ENCODE results near the gene TM4SF1. TPM values are rescaled to one million over a fixed set of nuclear protein-coding genes. Genes with fewer than 3 reads are reported as not detected.

TM4SF1 gene, protein sequence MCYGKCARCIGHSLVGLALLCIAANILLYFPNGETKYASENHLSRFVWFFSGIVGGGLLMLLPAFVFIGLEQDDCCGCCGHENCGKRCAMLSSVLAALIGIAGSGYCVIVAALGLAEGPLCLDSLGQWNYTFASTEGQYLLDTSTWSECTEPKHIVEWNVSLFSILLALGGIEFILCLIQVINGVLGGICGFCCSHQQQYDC
- total RNA-seq, result 100 to 1,000 TPM; 213 TPM
- 100 to 1,000 TPM; 117 to 477 TPM for polyA plus RNA-seq
- long read RNA-seq, donor 1, transcript TM4SF1-204 (4 exons, 976 nt), result minor isoform, 34 of 1,462 reads
- long read RNA-seq, donor 1, transcript TM4SF1-201 (5 exons, 1,771 nt), result major isoform, 1,408 of 1,462 reads
- long read RNA-seq, donor 1, partial matches to known transcripts, result 7 of 1,462 reads
- long read RNA-seq, donor 1, other reads (novel, unspliced or antisense), result 13 of 1,462 reads
- long read RNA-seq, donor 2, transcript TM4SF1-204 (4 exons, 976 nt), result minor isoform, 5 of 147 reads
- long read RNA-seq, donor 2, transcript TM4SF1-201 (5 exons, 1,771 nt), result major isoform, 133 of 147 reads
- long read RNA-seq, donor 2, partial matches to known transcripts, result 6 of 147 reads
- long read RNA-seq, donor 2, other reads (novel, unspliced or antisense), result 3 of 147 reads

- WGBS, 2 donors, result 7 to 8% methylated on average over 15 of the region's 15 CpGs
- H3K9me3 ChIP-seq (ENCODE audit: control insufficient read depth, low read length), result no peaks in the 10 kb centered on the region
- H3K4me3 ChIP-seq (ENCODE audit: low read length in 2 of 2), result peak within 1 kb of the TSS; percentile 83 to 99
- H3K27me3 ChIP-seq (ENCODE audit: control insufficient read depth in 1 of 2, insufficient read depth in 2 of 2, low read length in 1 of 2), result no peaks in the 10 kb centered on the region
- ATAC-seq (ENCODE audit: low FRiP score) (peak; percentile 83), DNase-seq (peak; percentile 84 to 85)
- peaks cover 5 to 6% of the 10 kb centered on the region in 2 donors for H3K4me1 ChIP-seq (ENCODE audit: control insufficient read depth in 1 of 2, insufficient read depth in 2 of 2, low read length in 2 of 2)
- no peaks in the 10 kb centered on the region for H3K36me3 ChIP-seq (ENCODE audit: control insufficient read depth in 1 of 2, insufficient read depth in 2 of 2, low read length in 1 of 2)
- intact Hi-C loops (cut with DNase I), result loop anchor here in 1 of 2 donors (1.0 to 5.0 kb wide), 2 partner anchors 24 to 35 kb away; no protein-coding TSS in a partner anchor
- H3K27ac ChIP-seq (ENCODE audit: low read depth in 1 of 2, low read length in 2 of 2), result peak within 1 kb of the TSS; percentile 82 to 98
These were observed at the start of gene TM4SF1 for GRCh38 chr3:149377408-149378364. TM4SF1 (minus strand) TSS chr3:149377649; CDS start chr3:149377547, 102 bp downstream.

DNA sequence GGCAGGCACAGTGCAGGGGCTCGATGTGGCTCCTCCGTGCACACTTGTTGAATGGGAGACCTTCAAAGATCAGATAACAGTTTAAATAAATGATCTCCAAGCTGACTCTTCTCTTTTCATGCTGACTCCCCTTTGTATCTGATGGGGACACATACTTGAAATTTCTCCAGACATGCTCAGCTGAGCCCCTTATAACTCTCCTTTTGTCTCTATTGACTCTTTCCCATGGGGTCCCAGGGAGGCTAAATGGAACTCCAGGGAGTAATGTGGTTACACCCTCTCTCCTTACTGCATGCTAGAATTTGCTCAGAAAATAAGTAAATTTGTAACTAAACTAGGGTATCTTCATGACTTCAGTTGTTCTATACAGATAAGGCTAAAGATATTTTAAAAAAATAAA, 48.9 kb upstream of the TM4SF1 start:
- Histone ChIP-seq H3K36me3 (ENCODE audit: control insufficient read depth in 1 of 2, insufficient read depth in 2 of 2, low read length in 1 of 2) (no peaks in the 10 kb centered on the region), H3K9me3 (ENCODE audit: control insufficient read depth, low read length) (no peaks in the 10 kb centered on the region), H3K4me3 (ENCODE audit: low read length in 2 of 2) (no peak overlapping the region), H3K27me3 (ENCODE audit: control insufficient read depth in 1 of 2, insufficient read depth in 2 of 2, low read length in 1 of 2) (no peaks in the 10 kb centered on the region), H3K4me1 (ENCODE audit: control insufficient read depth in 1 of 2, insufficient read depth in 2 of 2, low read length in 2 of 2) (no peaks in the 10 kb centered on the region), H3K27ac (ENCODE audit: low read depth in 1 of 2, low read length in 2 of 2) (no peak overlapping the region)
- ATAC-seq (ENCODE audit: low FRiP score) (no peak), DNase-seq (no peak)
- intact Hi-C loops (cut with DNase I), result no loop called here
- 27 to 36% methylated on average over 2 of the region's 2 CpGs for WGBS, 2 donors

- ATAC-seq (ENCODE audit: low FRiP score) (no peak), DNase-seq (no peak)
- no peaks in the 10 kb centered on the region for H3K27me3 ChIP-seq (ENCODE audit: control insufficient read depth in 1 of 2, insufficient read depth in 2 of 2, low read length in 1 of 2)
- H3K4me1 ChIP-seq (ENCODE audit: control insufficient read depth in 1 of 2, insufficient read depth in 2 of 2, low read length in 2 of 2), result no peaks in the 10 kb centered on the region
- H3K9me3 ChIP-seq (ENCODE audit: control insufficient read depth, low read length), result no peaks in the 10 kb centered on the region
- no peak overlapping the region for H3K27ac ChIP-seq (ENCODE audit: low read depth in 1 of 2, low read length in 2 of 2)
- WGBS, 2 donors, result 57 to 71% methylated on average over 2 of the region's 2 CpGs
- H3K4me3 ChIP-seq (ENCODE audit: low read length in 2 of 2), result no peak overlapping the region
- intact Hi-C loops (cut with DNase I), result no loop called here
- H3K36me3 ChIP-seq (ENCODE audit: control insufficient read depth in 1 of 2, insufficient read depth in 2 of 2, low read length in 1 of 2), result no peaks in the 10 kb centered on the region
These were observed 47.5 kb upstream of the TM4SF1 start for GRCh38 chr3:149424918-149425317.

- ATAC-seq (ENCODE audit: low FRiP score), result no peak
- Histone ChIP-seq H3K27ac (ENCODE audit: low read depth in 1 of 2, low read length in 2 of 2) (no peak overlapping the region), H3K36me3 (ENCODE audit: control insufficient read depth in 1 of 2, insufficient read depth in 2 of 2, low read length in 1 of 2) (no peaks in the 10 kb centered on the region), H3K27me3 (ENCODE audit: control insufficient read depth in 1 of 2, insufficient read depth in 2 of 2, low read length in 1 of 2) (no peaks in the 10 kb centered on the region), H3K4me1 (ENCODE audit: control insufficient read depth in 1 of 2, insufficient read depth in 2 of 2, low read length in 2 of 2) (no peaks in the 10 kb centered on the region), H3K9me3 (ENCODE audit: control insufficient read depth, low read length) (no peaks in the 10 kb centered on the region), H3K4me3 (ENCODE audit: low read length in 2 of 2) (no peak overlapping the region)
- WGBS, 2 donors, result 98% methylated on average over 2 of the region's 2 CpGs
- no peak for DNase-seq
- intact Hi-C loops (cut with DNase I), result no loop called here
These were observed 44.3 kb upstream of the TM4SF1 start for GRCh38 chr3:149421764-149422163.

DNA sequence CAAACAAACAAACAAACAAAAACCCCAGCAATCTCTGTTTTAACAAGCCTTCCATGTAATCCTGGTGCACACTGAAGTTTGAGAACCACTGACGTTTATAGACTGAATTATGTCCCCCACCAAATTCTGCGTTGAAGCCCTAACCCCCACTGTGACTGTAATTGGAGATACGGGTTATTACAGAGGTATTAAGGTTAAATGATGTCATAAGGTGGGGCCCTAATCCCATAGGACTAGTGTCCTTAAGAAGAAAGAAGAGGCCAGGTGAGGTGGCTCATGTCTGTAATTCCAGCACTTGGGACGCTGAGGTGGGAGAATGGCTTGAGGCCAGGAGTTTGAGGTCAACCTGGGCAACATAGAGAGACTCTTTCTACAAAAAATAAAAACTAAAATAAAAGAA, 42.4 kb upstream of the TM4SF1 start:
- 91 to 93% methylated on average over 4 of the region's 4 CpGs for WGBS, 2 donors
- intact Hi-C loops (cut with DNase I), result no loop called here
- Histone ChIP-seq H3K4me3 (ENCODE audit: low read length in 2 of 2) (no peak overlapping the region), H3K4me1 (ENCODE audit: control insufficient read depth in 1 of 2, insufficient read depth in 2 of 2, low read length in 2 of 2) (no peaks in the 10 kb centered on the region), H3K36me3 (ENCODE audit: control insufficient read depth in 1 of 2, insufficient read depth in 2 of 2, low read length in 1 of 2) (no peaks in the 10 kb centered on the region), H3K27me3 (ENCODE audit: control insufficient read depth in 1 of 2, insufficient read depth in 2 of 2, low read length in 1 of 2) (no peaks in the 10 kb centered on the region), H3K9me3 (ENCODE audit: control insufficient read depth, low read length) (no peaks in the 10 kb centered on the region), H3K27ac (ENCODE audit: low read depth in 1 of 2, low read length in 2 of 2) (no peak overlapping the region)
- ATAC-seq (ENCODE audit: low FRiP score) (no peak), DNase-seq (no peak)

- Histone ChIP-seq H3K4me3 (ENCODE audit: low read length in 2 of 2) (no peak overlapping the region), H3K27ac (ENCODE audit: low read depth in 1 of 2, low read length in 2 of 2) (no peak overlapping the region), H3K9me3 (ENCODE audit: control insufficient read depth, low read length) (no peaks in the 10 kb centered on the region), H3K36me3 (ENCODE audit: control insufficient read depth in 1 of 2, insufficient read depth in 2 of 2, low read length in 1 of 2) (no peaks in the 10 kb centered on the region), H3K4me1 (ENCODE audit: control insufficient read depth in 1 of 2, insufficient read depth in 2 of 2, low read length in 2 of 2) (peaks cover 0 to 3% of the 10 kb centered on the region in 2 donors), H3K27me3 (ENCODE audit: control insufficient read depth in 1 of 2, insufficient read depth in 2 of 2, low read length in 1 of 2) (no peaks in the 10 kb centered on the region)
- DNase-seq, result no peak
- intact Hi-C loops (cut with DNase I), result no loop called here
- no peak for ATAC-seq (ENCODE audit: low FRiP score)
- 80 to 88% methylated on average over 2 of the region's 2 CpGs for WGBS, 2 donors
These were observed 40.3 kb upstream of the TM4SF1 start for GRCh38 chr3:149417727-149418126.

GRCh38 chr3:149417174-149417573, 39.7 kb upstream of the TM4SF1 start:
- H3K9me3 ChIP-seq (ENCODE audit: control insufficient read depth, low read length), result no peaks in the 10 kb centered on the region
- DNase-seq (no peak), ATAC-seq (ENCODE audit: low FRiP score) (no peak)
- H3K4me3 ChIP-seq (ENCODE audit: low read length in 2 of 2), result no peak overlapping the region
- WGBS, 2 donors, result 93 to 97% methylated on average over 3 of the region's 3 CpGs
- H3K27me3 ChIP-seq (ENCODE audit: control insufficient read depth in 1 of 2, insufficient read depth in 2 of 2, low read length in 1 of 2), result no peaks in the 10 kb centered on the region
- no peak overlapping the region for H3K27ac ChIP-seq (ENCODE audit: low read depth in 1 of 2, low read length in 2 of 2)
- intact Hi-C loops (cut with DNase I), result no loop called here
- H3K4me1 ChIP-seq (ENCODE audit: control insufficient read depth in 1 of 2, insufficient read depth in 2 of 2, low read length in 2 of 2), result peaks cover 0 to 3% of the 10 kb centered on the region in 2 donors
- no peaks in the 10 kb centered on the region for H3K36me3 ChIP-seq (ENCODE audit: control insufficient read depth in 1 of 2, insufficient read depth in 2 of 2, low read length in 1 of 2)

DNA sequence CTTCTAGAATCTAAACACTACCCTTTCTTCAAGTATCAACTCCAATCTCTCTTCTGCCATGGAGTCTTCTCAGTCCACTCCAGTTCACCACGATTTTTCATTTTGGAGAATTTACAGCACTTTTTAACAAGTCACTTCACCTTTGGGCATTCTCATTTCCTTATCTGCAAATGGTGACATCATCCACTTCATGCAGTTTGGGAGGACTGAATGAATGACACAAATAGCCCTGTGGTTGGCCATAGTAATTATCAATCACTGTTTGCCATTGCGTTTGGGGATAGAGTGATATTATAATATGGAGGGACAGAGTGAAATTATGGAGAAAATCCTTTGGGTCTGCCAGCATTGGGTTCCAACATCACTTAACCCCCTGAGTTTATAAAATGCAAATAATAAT, 38.0 kb upstream of the TM4SF1 start:
- Histone ChIP-seq H3K27ac (ENCODE audit: low read depth in 1 of 2, low read length in 2 of 2) (no peak overlapping the region), H3K4me1 (ENCODE audit: control insufficient read depth in 1 of 2, insufficient read depth in 2 of 2, low read length in 2 of 2) (peaks cover 0 to 3% of the 10 kb centered on the region in 2 donors), H3K27me3 (ENCODE audit: control insufficient read depth in 1 of 2, insufficient read depth in 2 of 2, low read length in 1 of 2) (no peaks in the 10 kb centered on the region), H3K9me3 (ENCODE audit: control insufficient read depth, low read length) (no peaks in the 10 kb centered on the region), H3K36me3 (ENCODE audit: control insufficient read depth in 1 of 2, insufficient read depth in 2 of 2, low read length in 1 of 2) (no peaks in the 10 kb centered on the region), H3K4me3 (ENCODE audit: low read length in 2 of 2) (no peak overlapping the region)
- DNase-seq, result no peak
- no peak for ATAC-seq (ENCODE audit: low FRiP score)
- WGBS, 2 donors, result 79 to 87% methylated on average over 2 of the region's 2 CpGs
- intact Hi-C loops (cut with DNase I), result no loop called here
